ENCODE results near the gene PHLDB3.

GRCh38 chr19:43490759-43491158 is 13.8 kb downstream of the PHLDB3 start:
- TF ChIP-seq SUZ12 (IDR thresholded peaks at IDR 0.05) (no peak), FOXK2 (IDR thresholded peaks at IDR 0.05) (no peak), SP1 (IDR thresholded peaks at IDR 0.05) (no peak)
